Measurements from ENCODE around the gene RGPD3. TPM values are rescaled to one million over a fixed set of nuclear protein-coding genes. Genes with fewer than 3 reads are reported as not detected.
"Not testable (repeated sequence)": the region's sequence is repeated elsewhere in the genome, so short reads cannot be mapped to it uniquely, and the experiment has no call there.

Gene RGPD3
- polyA plus RNA-seq, 1 experiment, result 0.02 TPM

DNA sequence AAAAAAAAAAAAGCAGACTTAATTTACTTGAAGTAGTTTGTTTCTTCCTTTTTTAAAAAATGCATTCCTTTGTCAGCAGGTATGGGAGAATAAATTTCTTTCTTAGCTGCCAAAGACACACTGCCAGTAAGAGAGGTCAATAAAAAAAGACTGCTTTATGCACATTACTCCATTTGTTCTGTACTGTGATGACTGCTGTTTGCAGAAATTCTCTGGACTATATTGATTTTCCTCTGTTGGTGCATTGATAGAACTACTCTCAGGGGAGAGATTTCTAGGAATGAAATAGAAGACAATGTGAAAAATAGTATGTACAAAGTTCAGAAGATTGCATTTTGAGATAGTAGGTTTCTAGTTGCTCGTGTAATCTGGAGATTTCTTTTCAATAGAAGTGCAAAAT is 11.3 kb upstream of the RGPD3 start:
- CTCF ChIA-PET; H3K36me3 ChIP-seq (ENCODE audit: control insufficient read depth, insufficient read depth, low read length); POLR2A ChIA-PET; H3K27me3 ChIP-seq (ENCODE audit: control insufficient read depth, insufficient read depth, low read length); H3K4me3 ChIP-seq (ENCODE audit: low read depth, low read length); DNase-seq (ENCODE audit: low read depth): not testable (repeated sequence)

DNA sequence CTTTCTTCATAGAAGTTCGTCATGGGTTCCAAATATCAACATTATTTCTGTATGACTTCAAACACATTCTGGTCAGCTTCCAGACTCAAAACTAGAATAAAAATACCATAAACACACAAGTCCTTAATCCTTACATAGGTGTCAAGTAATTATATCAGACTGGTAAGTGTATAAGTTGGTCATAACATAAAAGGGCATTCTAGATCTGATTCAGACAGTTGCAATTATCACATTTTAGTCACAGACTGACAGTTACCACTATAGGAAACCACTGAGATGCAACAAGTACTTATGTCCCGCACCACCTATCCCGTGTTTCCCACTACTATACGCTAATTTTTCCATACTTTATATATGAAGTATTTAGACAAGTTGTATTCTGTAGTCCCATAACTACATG is 9.4 kb upstream of the RGPD3 start:
- H3K4me3 ChIP-seq (ENCODE audit: low read depth, low read length); H3K27me3 ChIP-seq (ENCODE audit: control insufficient read depth, insufficient read depth, low read length); CTCF ChIA-PET; H3K36me3 ChIP-seq (ENCODE audit: control insufficient read depth, insufficient read depth, low read length); POLR2A ChIA-PET; DNase-seq (ENCODE audit: low read depth): not testable (repeated sequence)

DNA sequence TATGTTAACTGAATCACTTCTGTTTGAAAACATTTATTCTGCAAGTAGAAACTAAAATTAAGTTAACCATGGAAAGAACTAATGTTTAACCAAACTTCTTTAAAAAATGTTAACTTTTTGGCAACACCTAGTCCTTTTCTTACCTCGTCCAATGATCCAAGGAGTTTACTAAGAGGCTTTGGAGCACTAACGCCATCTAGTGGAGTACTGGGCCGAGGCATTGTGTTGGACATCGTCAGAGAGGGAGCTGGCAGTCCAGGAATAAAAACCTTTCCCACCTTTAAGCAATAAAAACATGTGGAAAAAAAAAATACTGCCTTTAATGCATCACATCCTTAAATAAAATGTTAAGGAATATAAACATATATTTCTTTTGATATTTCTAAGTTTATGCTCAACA is 2.4 kb upstream of the RGPD3 start:
- H3K36me3 ChIP-seq (ENCODE audit: control insufficient read depth, insufficient read depth, low read length); H3K4me3 ChIP-seq (ENCODE audit: low read depth, low read length); DNase-seq (ENCODE audit: low read depth); H3K27me3 ChIP-seq (ENCODE audit: control insufficient read depth, insufficient read depth, low read length); POLR2A ChIA-PET; CTCF ChIA-PET: not testable (repeated sequence)
- TF ChIP-seq, protein P1, sequence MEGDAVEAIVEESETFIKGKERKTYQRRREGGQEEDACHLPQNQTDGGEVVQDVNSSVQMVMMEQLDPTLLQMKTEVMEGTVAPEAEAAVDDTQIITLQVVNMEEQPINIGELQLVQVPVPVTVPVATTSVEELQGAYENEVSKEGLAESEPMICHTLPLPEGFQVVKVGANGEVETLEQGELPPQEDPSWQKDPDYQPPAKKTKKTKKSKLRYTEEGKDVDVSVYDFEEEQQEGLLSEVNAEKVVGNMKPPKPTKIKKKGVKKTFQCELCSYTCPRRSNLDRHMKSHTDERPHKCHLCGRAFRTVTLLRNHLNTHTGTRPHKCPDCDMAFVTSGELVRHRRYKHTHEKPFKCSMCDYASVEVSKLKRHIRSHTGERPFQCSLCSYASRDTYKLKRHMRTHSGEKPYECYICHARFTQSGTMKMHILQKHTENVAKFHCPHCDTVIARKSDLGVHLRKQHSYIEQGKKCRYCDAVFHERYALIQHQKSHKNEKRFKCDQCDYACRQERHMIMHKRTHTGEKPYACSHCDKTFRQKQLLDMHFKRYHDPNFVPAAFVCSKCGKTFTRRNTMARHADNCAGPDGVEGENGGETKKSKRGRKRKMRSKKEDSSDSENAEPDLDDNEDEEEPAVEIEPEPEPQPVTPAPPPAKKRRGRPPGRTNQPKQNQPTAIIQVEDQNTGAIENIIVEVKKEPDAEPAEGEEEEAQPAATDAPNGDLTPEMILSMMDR (IDR thresholded peaks at IDR 0.05; ENCODE audit: insufficient read depth, low read depth, low read length), result 0 out of 2 replicates have a peak, but pooled peaks have one; percentile 14

DNA sequence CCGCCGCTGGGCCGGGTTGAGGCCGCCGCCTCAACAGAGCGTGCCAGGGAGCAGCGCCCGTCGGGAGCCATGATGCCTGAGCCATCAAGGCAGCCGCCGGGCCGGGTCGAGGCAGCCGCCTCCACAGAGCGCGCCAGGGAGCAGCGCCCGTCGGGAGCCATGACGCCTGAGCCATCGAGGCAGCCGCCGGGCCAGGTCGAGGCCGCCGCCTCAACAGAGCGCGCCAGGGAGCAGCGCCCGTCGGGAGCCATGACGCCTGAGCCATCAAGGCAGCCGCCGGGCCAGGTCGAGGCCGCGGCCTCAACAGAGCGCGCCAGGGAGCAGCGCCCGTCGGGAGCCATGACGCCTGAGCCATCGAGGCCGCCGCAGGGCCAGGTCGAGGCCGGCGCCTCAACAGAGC is 697 bp downstream of the RGPD3 start:
- CTCF ChIA-PET; POLR2A ChIA-PET; H3K27me3 ChIP-seq (ENCODE audit: control insufficient read depth, insufficient read depth, low read length); DNase-seq (ENCODE audit: low read depth); H3K36me3 ChIP-seq (ENCODE audit: control insufficient read depth, insufficient read depth, low read length); H3K4me3 ChIP-seq (ENCODE audit: low read depth, low read length): not testable (repeated sequence)

DNA sequence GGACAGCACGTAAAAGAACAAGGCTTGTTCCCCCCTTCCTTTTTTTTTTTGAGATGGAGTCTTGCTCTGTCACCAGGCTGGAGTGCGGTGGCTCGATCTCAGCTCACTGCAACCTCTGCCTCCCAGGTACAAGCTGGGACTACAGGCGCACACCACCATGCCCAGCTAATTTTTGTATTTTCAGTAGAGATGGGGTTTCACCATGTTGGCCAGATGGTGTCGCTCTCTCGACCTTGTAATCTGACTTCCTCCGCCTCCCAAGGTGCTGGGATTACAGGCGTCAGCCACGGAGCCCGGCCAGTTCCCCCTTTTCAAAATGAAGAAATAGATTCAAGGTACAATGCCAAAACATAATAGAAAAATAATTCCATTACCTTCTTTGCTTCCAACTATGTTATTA is 6.3 kb downstream of the RGPD3 start:
- H3K36me3 ChIP-seq (ENCODE audit: control insufficient read depth, insufficient read depth, low read length); H3K4me3 ChIP-seq (ENCODE audit: low read depth, low read length); DNase-seq (ENCODE audit: low read depth); CTCF ChIA-PET; H3K27me3 ChIP-seq (ENCODE audit: control insufficient read depth, insufficient read depth, low read length); POLR2A ChIA-PET: not testable (repeated sequence)

DNA sequence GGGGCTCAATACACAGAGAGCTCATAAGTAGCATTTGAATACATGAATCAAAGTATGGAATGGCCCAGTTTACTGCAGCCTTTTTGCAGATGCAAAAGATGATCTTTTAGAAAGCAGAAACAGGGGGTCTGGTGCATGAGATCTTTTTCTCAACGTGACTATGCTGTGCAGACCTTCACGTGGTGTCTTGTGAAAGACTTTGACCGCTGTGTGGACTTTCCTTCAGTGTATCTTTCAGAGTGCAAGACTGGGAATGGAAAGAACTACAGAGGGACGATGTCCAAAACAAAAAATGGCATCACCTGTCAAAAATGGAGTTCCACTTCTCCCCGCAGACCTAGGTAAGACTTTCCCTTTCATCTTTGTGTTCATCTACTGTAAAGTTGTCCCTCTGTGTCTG is 77.5 kb downstream of the RGPD3 start:
- H3K27me3 ChIP-seq (ENCODE audit: control insufficient read depth, insufficient read depth, low read length); DNase-seq (ENCODE audit: low read depth); POLR2A ChIA-PET; H3K4me3 ChIP-seq (ENCODE audit: low read depth, low read length); CTCF ChIA-PET; H3K36me3 ChIP-seq (ENCODE audit: control insufficient read depth, insufficient read depth, low read length): not testable (repeated sequence)

DNA sequence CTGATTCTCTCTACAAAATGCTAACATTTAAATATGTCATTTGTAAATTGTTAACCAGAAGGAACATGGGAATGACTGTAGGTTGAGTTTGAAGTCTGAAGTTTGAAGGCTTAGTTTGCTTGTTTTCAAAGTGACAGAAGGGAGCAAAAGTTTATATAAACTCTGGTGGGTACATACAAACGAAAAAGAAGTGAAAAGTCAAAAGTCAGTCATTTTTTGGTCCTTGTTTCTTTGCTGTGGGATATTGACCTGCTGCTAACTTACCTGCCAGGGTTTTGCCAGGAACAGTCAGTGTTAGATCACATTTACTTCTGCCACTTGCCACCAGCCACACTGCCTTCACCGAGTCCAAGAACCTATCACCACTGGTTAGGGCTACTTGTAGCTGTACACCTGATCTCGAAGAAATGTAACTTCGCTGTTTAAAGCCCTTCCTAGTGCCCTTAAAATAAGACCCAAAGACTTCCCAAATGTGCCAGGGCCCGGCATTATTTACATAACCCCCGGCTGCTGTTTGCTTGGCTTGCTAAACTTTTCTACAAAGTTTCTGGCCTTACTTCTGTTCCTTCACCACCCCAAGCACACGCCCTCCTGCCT is 79.3 kb downstream of the RGPD3 start:
- H3K27me3 ChIP-seq (ENCODE audit: control insufficient read depth, insufficient read depth, low read length); H3K4me3 ChIP-seq (ENCODE audit: low read depth, low read length); POLR2A ChIA-PET; CTCF ChIA-PET; DNase-seq (ENCODE audit: low read depth); H3K36me3 ChIP-seq (ENCODE audit: control insufficient read depth, insufficient read depth, low read length): not testable (repeated sequence)

DNA sequence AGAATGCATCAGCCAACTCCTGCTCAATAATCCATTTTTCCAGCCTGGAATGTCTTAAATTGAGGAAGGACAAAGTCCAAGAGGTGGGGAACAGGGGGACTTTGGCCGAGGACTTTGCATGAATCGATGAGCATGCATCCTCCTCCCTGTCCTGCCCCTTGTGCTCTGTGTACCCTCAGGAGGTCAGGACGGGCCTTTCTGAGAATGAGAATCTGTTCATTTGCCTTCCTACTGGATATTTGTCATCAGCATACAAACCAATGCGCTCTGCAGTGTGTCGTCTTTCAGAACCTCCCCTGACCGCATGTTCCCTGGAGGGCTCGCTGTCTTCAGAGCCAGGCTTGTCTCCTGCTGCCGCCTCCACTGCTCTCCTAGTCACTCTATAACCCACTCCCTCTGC is 83.7 kb downstream of the RGPD3 start:
- CTCF ChIA-PET; H3K27me3 ChIP-seq (ENCODE audit: control insufficient read depth, insufficient read depth, low read length); H3K36me3 ChIP-seq (ENCODE audit: control insufficient read depth, insufficient read depth, low read length); H3K4me3 ChIP-seq (ENCODE audit: low read depth, low read length); DNase-seq (ENCODE audit: low read depth); POLR2A ChIA-PET: not testable (repeated sequence)

DNA sequence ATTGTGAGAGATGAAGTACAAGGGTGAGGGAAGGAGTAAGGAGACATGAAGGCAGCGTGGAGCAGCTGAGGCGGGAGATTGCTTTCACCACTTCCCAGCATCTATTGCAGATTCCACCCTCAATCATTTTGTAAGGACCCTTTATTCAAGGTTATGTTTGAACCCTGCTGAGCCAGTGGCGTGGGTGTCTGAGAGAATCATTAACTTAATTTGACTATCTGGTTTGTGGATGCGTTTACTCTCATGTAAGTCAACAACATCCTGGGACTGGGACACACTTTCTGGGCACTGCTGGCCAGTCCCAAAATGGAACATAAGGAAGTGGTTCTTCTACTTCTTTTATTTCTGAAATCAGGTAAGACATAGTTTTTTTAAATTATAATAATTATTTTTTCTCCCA is 86.3 kb downstream of the RGPD3 start:
- DNase-seq (ENCODE audit: low read depth); POLR2A ChIA-PET; H3K4me3 ChIP-seq (ENCODE audit: low read depth, low read length); CTCF ChIA-PET; H3K36me3 ChIP-seq (ENCODE audit: control insufficient read depth, insufficient read depth, low read length); H3K27me3 ChIP-seq (ENCODE audit: control insufficient read depth, insufficient read depth, low read length): not testable (repeated sequence)

DNA sequence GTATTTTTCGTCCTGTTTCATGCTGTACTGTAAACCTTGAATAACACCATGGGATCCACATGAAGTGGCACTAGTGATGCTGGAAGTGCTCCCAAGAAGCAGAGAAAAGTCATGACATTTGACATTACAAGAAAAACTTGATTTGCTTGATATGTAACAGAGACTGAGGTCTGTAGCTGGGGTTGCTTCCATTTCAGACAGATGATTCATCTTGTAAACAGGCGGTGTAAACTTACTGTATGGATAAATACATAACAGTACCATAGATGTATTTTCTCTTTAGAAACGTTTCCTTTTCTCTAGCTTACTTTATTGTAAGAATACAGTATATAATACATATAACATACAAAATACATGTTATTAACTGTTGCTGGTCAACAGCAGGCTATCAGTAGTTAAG is 88.6 kb downstream of the RGPD3 start:
- H3K27me3 ChIP-seq (ENCODE audit: control insufficient read depth, insufficient read depth, low read length); POLR2A ChIA-PET; DNase-seq (ENCODE audit: low read depth); CTCF ChIA-PET; H3K4me3 ChIP-seq (ENCODE audit: low read depth, low read length); H3K36me3 ChIP-seq (ENCODE audit: control insufficient read depth, insufficient read depth, low read length): not testable (repeated sequence)

DNA sequence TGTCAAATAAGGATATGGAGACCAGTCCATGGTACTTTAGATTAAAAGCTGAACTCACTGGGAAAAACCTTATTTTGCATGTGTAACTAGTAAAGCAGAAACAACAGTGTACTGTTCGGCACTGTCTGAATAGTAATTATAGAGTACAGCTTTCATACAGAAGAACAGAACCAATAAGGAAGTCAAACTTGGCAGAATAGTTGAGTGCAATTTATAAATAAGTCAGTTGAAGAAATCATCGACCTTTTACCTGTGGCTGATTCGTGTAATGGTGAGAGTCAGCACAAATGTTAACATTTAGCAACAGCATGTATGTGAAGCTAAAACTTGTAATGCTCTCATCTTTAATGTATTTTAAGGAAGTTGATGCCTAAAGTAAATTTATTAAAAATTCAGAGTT is 99.0 kb downstream of the RGPD3 start:
- H3K27me3 ChIP-seq (ENCODE audit: control insufficient read depth, insufficient read depth, low read length); DNase-seq (ENCODE audit: low read depth); H3K36me3 ChIP-seq (ENCODE audit: control insufficient read depth, insufficient read depth, low read length); H3K4me3 ChIP-seq (ENCODE audit: low read depth, low read length); POLR2A ChIA-PET; CTCF ChIA-PET: not testable (repeated sequence)
